ENCODE measurements around the gene DNAAF1.
"Not testable (repeated sequence)": the region's sequence is repeated elsewhere in the genome, so short reads cannot be mapped to it uniquely, and the experiment has no call there.

DNAAF1 gene

DNA sequence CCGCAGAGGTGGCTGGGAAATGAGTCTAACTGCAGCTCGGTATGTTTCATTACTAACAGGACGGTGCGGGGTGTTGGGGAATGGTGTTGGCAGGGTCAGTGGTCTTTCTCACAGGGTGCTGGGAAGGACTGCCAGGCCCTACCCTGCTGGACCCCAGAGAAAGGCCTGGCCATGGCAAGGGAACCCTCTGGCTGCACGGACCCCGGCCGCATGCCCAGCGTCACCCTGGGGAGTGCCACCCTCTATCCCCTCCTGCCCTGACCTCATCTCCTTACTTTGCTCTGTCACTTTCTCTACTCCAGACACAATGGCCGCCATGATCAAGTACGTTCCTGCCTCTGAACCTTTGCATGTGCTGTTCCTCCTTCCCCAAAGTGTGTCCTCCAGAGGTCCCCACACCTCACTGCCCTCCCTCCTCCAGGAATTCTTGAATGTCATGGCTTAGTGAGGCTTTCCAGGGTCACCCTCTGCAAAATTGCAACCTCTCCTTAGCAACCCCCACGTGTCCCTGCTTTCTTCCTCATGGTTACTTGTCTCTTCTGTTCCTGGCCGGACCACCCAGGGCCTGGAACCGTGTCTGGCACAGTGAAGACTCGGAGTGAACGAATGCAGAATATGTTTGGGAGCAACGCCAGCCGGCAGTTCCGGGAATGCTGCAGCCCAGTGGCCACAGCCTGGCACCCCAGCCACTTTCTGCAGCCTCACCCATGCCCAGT is 61.0 kb downstream of the DNAAF1 start:
- no peaks in the 10 kb centered on the region for H3K36me3 ChIP-seq
- peaks cover 13% of the 10 kb centered on the region for H3K4me1 ChIP-seq
- no peak for TF ChIP-seq Cebpa-rat (IDR thresholded peaks at IDR 0.05)
- H3K27ac ChIP-seq, result no peak overlapping the region
- no peak overlapping the region for H3K4me3 ChIP-seq
- H3K9me3 ChIP-seq, result peaks cover 28% of the 10 kb centered on the region
- H4K20me1 ChIP-seq, result no peaks in the 10 kb centered on the region
- H3K9ac ChIP-seq, result no peak overlapping the region
- no peak overlapping the region for H3K4me2 ChIP-seq
- no peaks in the 10 kb centered on the region for H3K27me3 ChIP-seq

- Histone ChIP-seq H3K9ac (no peak overlapping the region), H3K36me3 (no peaks in the 10 kb centered on the region), H3K9me3 (peaks cover 28% of the 10 kb centered on the region)
Observed at GRCh38 chr16:84207251-84207650, 62.1 kb downstream of the DNAAF1 start.

GRCh38 chr16:84207879-84208278 is 62.8 kb downstream of the DNAAF1 start:
- Histone ChIP-seq H3K4me3 (no peak overlapping the region), H3K27ac (no peak overlapping the region), H3K27me3 (no peaks in the 10 kb centered on the region), H3K4me2 (peak overlapping the region; percentile 18; the same call in 1 of the 2 replicates), H4K20me1 (no peaks in the 10 kb centered on the region), H3K9ac (no peak overlapping the region), H3K9me3 (peaks cover 28% of the 10 kb centered on the region), H3K36me3 (no peaks in the 10 kb centered on the region), H3K4me1 (peaks cover 13% of the 10 kb centered on the region)
- no peak for TF ChIP-seq Cebpa-rat (IDR thresholded peaks at IDR 0.05)

More at GRCh38 chr16:84207251-84207650, 62.1 kb downstream of the DNAAF1 start:
- Histone ChIP-seq H4K20me1 (no peaks in the 10 kb centered on the region), H3K4me2 (no peak overlapping the region), H3K27ac (no peak overlapping the region), H3K27me3 (no peaks in the 10 kb centered on the region), H3K4me3 (no peak overlapping the region), H3K4me1 (peaks cover 13% of the 10 kb centered on the region)
- TF ChIP-seq Cebpa-rat (IDR thresholded peaks at IDR 0.05), result no peak

- H3K9ac ChIP-seq, result no peak overlapping the region
- no peak overlapping the region for H3K4me3 ChIP-seq
- peaks cover 22% of the 10 kb centered on the region for H3K4me1 ChIP-seq
- H3K9me3 ChIP-seq, result peaks cover 28% of the 10 kb centered on the region
- no peak overlapping the region for H3K4me2 ChIP-seq
- no peaks in the 10 kb centered on the region for H4K20me1 ChIP-seq
- no peaks in the 10 kb centered on the region for H3K27me3 ChIP-seq
- H3K27ac ChIP-seq, result no peak overlapping the region
- H3K36me3 ChIP-seq, result no peaks in the 10 kb centered on the region
- TF ChIP-seq Cebpa-rat (IDR thresholded peaks at IDR 0.05), result no peak
Observed at GRCh38 chr16:84209989-84210388, 64.9 kb downstream of the DNAAF1 start.

DNA sequence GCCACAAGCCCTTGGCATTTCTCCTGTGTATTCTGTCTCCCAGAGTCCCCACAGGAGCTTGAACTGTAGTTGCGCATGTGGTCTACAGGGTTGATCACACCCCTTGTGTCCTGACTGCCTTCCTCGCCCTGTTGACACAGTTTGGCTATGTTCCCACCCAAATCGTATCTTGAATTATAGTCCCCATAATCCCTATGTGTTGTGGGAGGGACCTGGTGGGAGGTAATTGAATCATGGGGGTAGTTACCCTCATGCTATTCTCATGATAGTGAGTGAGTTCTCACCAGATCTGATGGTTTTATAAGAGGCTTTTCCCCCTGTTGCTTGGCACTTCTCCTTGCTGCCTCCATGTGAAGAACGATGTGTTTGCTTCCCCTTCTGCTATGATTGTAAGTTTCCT is 67.0 kb downstream of the DNAAF1 start:
- Histone ChIP-seq H3K9me3 (peaks cover 28% of the 10 kb centered on the region), H3K4me2 (no peak overlapping the region), H4K20me1 (no peaks in the 10 kb centered on the region), H3K4me3 (no peak overlapping the region), H3K36me3 (no peaks in the 10 kb centered on the region), H3K27ac (no peak overlapping the region), H3K9ac (no peak overlapping the region), H3K4me1 (peaks cover 24% of the 10 kb centered on the region), H3K27me3 (no peaks in the 10 kb centered on the region)
- TF ChIP-seq Cebpa-rat (IDR thresholded peaks at IDR 0.05), result no peak

- Histone ChIP-seq H3K9ac (no peak overlapping the region), H4K20me1 (no peaks in the 10 kb centered on the region), H3K9me3 (peaks cover 28% of the 10 kb centered on the region), H3K4me1 (peaks cover 24% of the 10 kb centered on the region), H3K36me3 (no peaks in the 10 kb centered on the region), H3K27me3 (no peaks in the 10 kb centered on the region), H3K27ac (no peak overlapping the region), H3K4me3 (no peak overlapping the region), H3K4me2 (no peak overlapping the region)
- TF ChIP-seq Cebpa-rat (IDR thresholded peaks at IDR 0.05), result no peak
Observed at GRCh38 chr16:84212631-84213030, 67.5 kb downstream of the DNAAF1 start.

GRCh38 chr16:84214451-84215066 is 69.5 kb downstream of the DNAAF1 start:
- Histone ChIP-seq H3K27ac (no peak overlapping the region), H3K9ac (no peak overlapping the region), H3K27me3 (no peaks in the 10 kb centered on the region), H3K4me3 (no peak overlapping the region), H4K20me1 (no peaks in the 10 kb centered on the region), H3K9me3 (peaks cover 14% of the 10 kb centered on the region), H3K4me1 (peaks cover 12% of the 10 kb centered on the region), H3K4me2 (peak overlapping the region; percentile 62), H3K36me3 (no peaks in the 10 kb centered on the region)
- no peak for TF ChIP-seq Cebpa-rat (IDR thresholded peaks at IDR 0.05)

DNA sequence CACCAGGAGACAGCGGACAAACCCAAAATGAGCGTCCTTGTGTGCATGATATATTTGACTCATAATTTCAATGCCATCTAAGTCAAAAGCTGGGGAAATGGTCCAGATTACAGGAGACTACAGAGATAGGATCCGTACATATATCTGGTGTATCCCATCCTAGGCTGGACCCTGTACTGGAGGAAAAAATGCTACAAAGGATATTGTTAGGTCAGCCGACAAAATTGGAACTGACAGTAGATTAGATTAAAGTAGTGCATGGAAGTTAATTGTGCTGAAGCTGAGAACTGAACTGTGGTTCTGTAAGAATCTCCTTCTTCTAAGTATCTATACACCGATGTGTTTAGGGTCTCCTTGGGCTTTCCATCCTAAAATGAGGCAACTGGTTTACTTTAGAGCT is 70.4 kb downstream of the DNAAF1 start:
- Histone ChIP-seq H3K27ac (no peak overlapping the region), H3K4me2 (no peak overlapping the region), H4K20me1 (no peaks in the 10 kb centered on the region), H3K4me1 (peaks cover 12% of the 10 kb centered on the region), H3K36me3 (no peaks in the 10 kb centered on the region), H3K4me3 (no peak overlapping the region), H3K27me3 (no peaks in the 10 kb centered on the region), H3K9me3 (peaks cover 4% of the 10 kb centered on the region; the same call in 1 of the 2 replicates), H3K9ac (no peak overlapping the region)
- no peak for TF ChIP-seq Cebpa-rat (IDR thresholded peaks at IDR 0.05)

- H3K27me3 ChIP-seq, result not testable (repeated sequence)
Observed at GRCh38 chr16:84216144-84216543, 71.0 kb downstream of the DNAAF1 start.

GRCh38 chr16:84218176-84218823 is 73.2 kb downstream of the DNAAF1 start:
- Histone ChIP-seq H4K20me1 (no peaks in the 10 kb centered on the region), H3K4me2 (no peak overlapping the region), H3K4me1 (peaks cover 12% of the 10 kb centered on the region), H3K4me3 (no peak overlapping the region), H3K9me3 (no peaks in the 10 kb centered on the region), H3K27me3 (no peaks in the 10 kb centered on the region), H3K9ac (no peak overlapping the region), H3K27ac (no peak overlapping the region), H3K36me3 (no peaks in the 10 kb centered on the region)
- TF ChIP-seq Cebpa-rat (IDR thresholded peaks at IDR 0.05), result no peak

More at GRCh38 chr16:84216144-84216543, 71.0 kb downstream of the DNAAF1 start:
- not testable (repeated sequence) for H3K36me3 ChIP-seq, H3K9ac ChIP-seq, H3K4me3 ChIP-seq, H3K4me2 ChIP-seq, H4K20me1 ChIP-seq, H3K27ac ChIP-seq, H3K9me3 ChIP-seq
- H3K4me1 ChIP-seq, result peaks cover 12% of the 10 kb centered on the region
